Upper lobe of left lung (tissue), 4 donors: ENCODE data around the gene TTBK2.

Source experiments
- CTCF ChIP-seq, 6 experiments: fragments of 450-650 bp in 4 of 6; fragments of 200-600 bp in 2 of 6; sonication (generic) in 2 of 6; IDR thresholded peaks; one replicate each; pipeline ENCODE4 v1.5.1; 2016 to 2019; ENCODE audit warnings: antibody characterized with exemption in 6 of 6
- POLR2A ChIP-seq, 4 donors: fragments of 450-650 bp; IDR thresholded peaks; one replicate each; pipeline ENCODE4 v1.5.1; 2016 to 2017; ENCODE audit warnings: antibody characterized with exemption in 4 of 4, mild to moderate bottlenecking in 2 of 4

- TF ChIP-seq CTCF (IDR thresholded peaks at IDR 0.05), result peak; percentile 52 to 81 (median 73)
- no peak for TF ChIP-seq POLR2A (IDR thresholded peaks at IDR 0.05)
Observed at GRCh38 chr15:42704492-42704926, 216.1 kb downstream of the TTBK2 start.
